NCI-H2196 (cell line): ENCODE measurements around the gene SPOCK3.
"Not testable (repeated sequence)": the region's sequence is repeated elsewhere in the genome, so short reads cannot be mapped to it uniquely, and the experiment has no call there.

ENCODE experiments used
- DNase-seq: peaks from one replicate; lab custom pipeline; 2025; ENCODE audit not compliant: unreplicated experiment; lab: John Stamatoyannopoulos, UW

The SPOCK3 gene

DNA sequence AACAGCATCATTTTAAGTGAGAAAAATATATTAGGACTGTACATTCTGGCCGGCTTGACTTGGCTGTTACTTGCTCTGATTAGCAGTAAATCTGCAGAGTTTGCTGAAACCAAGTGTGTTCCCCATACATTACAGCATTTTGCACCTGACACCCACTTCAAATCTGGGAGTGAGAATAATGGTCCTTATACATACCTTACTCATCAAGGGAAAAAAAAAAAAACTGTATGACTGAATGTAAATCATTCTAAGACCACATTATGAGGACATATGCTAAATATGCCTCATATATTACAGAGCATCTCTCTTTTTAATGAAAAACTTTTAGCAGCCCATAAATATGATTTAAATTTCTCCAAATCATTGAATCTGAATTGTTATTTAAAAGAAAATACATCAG lies 406.7 kb downstream of the SPOCK3 start:
- DNase-seq, result no peak

- no peak for DNase-seq
These were observed 407.1 kb downstream of the SPOCK3 start for GRCh38 chr4:166827167-166827566.

DNA sequence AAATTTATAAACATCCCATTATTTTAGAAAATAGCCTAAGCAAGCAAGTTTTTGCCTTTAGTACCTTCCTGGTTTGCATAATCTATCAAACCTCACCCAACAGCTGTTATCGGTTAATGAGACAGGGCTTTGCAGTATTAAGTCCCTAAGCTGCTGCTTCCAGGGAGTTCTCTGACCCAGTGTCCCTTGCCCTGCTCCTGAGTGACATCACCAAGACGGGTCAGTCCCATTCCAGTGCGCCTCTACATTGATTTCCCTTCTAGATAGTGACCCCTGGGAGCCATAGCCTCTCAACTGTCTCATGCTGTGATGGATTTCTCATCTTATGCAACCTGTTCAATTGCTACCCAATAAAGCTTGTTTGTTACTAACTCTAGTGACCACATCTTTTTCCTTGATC lies 410.4 kb downstream of the SPOCK3 start:
- DNase-seq, result no peak

DNA sequence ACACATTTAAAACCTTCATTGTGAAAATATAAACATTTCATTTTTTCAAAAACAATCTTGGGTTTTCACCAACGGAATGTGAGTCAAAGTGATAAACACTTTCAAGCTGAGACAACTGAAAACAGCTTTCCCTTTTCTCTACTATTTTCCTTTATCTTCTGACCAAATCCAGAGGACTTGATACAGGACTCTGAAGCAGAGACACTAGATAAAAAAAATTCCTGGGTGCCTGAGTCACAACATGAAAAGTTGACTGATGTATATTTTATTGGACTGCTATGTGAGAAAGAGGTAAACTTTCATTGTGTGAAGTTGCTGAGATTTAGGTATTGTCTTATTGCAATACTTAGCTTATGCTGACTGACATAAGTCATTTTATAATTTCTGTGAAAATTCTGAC lies 411.2 kb downstream of the SPOCK3 start:
- no peak for DNase-seq

DNA sequence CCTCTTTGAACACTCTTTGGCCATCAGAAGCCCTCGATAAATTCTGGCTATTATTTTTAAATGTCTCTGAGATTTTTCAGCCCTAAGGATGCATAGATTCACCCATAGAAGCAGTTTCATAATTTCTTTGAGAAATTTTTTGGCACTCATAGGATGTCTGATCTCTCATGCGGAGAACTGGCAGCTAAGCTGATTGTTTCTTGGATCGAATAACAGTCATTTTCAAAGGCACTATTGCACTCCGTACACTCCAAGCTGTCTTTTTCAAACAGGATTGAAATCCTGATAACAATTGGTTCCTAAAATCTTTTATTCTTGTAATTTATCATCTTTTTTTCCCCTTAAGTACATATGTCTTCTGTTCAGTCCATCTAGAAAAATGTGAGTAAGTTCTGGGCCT lies 411.9 kb downstream of the SPOCK3 start:
- no peak for DNase-seq

DNA sequence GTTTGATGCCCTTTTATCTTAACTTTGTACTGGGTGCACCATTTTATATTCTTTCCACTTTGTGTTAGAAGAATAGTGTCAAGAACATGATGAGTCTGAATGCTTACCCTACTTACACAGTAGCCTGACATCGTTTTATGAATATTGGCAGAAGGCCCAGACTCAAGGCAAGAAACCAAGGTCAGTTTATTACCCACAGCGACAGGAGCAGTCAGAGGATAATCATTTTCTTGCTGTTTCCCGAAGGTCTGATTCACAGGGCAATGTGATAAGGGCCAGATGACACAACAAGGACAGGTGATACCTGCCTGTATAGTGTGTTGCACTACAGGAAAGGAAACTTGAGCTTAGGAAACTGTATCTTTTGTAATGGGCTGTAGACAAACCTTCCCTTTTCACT lies 417.4 kb downstream of the SPOCK3 start:
- no peak for DNase-seq

- no peak for DNase-seq
These were observed 425.9 kb downstream of the SPOCK3 start for GRCh38 chr4:166808380-166808779.

DNA sequence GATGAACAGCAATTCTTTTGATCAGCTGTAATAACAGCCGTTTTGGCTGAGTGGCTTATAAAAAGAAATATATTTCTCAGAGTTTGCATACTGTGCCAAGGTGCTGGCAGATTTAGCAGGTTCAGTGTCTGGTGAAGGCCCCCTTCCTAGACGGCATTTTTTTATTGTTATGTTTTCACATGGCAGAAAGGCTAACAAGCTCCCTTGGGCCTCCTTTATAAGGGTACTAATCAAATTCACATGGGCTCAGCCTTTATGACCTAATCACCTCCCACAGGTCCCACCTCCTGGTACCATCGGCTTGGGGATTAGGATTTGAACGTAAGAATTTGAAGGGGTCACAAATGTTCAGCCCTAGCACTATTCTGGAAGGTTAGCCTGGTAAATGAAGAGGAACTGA lies 431.9 kb downstream of the SPOCK3 start:
- DNase-seq, result no peak

GRCh38 chr4:166798126-166798525 lies 436.2 kb downstream of the SPOCK3 start:
- no peak for DNase-seq

DNA sequence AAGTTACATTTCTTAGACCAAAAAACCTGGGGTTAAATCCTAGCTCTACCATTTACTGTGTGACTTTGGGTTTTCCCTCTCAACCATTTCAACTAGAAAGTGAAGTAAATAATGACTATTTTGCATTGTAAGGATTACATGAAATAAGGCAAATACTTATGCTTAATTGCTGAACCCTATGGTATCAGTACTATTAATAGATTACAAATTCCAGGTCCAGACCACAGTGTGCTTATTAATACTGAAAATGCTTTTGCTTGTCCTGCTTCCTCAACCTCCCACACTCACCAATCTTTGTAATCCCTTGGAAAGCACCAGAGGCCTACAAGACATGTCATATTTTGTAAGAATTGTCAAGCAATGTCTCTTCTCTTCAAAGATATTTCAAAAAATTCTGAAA lies 456.5 kb downstream of the SPOCK3 start:
- no peak for DNase-seq

- DNase-seq, result no peak
These were observed 471.3 kb downstream of the SPOCK3 start for GRCh38 chr4:166763018-166763417.

- no peak for DNase-seq
These were observed 492.6 kb downstream of the SPOCK3 start for GRCh38 chr4:166741742-166742141.

- DNase-seq, result not testable (repeated sequence)
These were observed 495.1 kb downstream of the SPOCK3 start for GRCh38 chr4:166739215-166739614.

- no peak for DNase-seq
These were observed 496.9 kb downstream of the SPOCK3 start for GRCh38 chr4:166737430-166737829.

- no peak for DNase-seq
These were observed 498.7 kb downstream of the SPOCK3 start for GRCh38 chr4:166735553-166735952.

DNA sequence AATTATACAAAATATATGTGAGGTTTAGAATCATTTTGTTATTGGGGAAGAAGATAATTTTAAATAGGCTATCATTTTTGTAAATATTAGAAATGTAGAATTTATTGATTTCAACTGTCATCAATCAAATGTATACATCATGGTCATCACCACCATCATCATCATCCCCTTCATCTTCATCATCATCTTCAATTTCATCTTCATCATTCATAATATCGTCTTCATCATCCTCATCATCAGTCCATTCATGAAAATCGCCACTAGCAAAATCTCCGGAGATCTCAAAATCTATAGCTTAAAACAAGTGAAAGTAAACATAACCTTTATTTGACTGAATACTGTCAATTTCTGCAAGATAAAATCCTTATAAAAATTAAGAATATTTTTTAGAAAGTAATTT lies 499.5 kb downstream of the SPOCK3 start:
- DNase-seq, result no peak

DNA sequence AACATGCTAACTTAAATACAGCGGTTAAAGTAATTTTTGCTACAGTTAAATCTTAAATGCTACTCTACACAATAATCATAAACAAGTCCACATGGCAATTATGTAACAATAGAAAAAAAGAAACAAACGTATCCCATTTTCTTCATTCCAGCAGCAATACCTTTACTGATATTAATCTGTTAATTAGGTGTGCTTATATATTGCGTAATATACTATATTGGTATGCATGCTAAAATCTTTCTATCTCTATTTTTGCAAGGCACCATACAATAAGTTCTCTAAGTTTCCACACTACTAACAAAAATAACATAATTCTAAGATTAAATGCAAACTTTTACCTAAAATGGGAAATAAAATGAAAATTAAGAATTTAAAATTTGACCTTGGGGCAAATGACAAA lies 500.6 kb downstream of the SPOCK3 start:
- DNase-seq, result no peak

DNA sequence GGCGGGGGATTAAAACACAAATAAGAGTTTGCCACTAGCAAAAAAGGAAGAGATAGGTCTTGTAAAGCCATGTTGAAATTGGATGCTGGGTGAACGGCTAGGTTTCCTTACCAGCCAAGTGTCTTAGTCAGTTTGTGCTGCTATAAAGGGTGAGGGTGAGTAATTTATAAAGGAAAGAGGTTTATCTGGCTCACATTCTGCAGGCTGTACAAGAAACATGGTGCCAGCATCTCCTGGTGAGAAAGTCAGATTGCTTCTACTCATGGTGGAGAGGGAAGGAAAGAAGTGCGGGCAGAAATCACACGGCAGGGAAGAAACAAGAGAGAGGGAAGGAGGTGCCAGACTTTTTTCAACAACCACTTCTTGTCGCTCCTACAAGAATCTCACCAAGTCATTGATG lies 507.5 kb downstream of the SPOCK3 start:
- DNase-seq, result no peak

GRCh38 chr4:166724369-166724768 lies 509.9 kb downstream of the SPOCK3 start:
- DNase-seq, result no peak

GRCh38 chr4:166723532-166724140 lies 510.7 kb downstream of the SPOCK3 start:
- no peak for DNase-seq

GRCh38 chr4:166715748-166716713 lies 518.3 kb downstream of the SPOCK3 start:
- DNase-seq, result not testable (repeated sequence)

DNA sequence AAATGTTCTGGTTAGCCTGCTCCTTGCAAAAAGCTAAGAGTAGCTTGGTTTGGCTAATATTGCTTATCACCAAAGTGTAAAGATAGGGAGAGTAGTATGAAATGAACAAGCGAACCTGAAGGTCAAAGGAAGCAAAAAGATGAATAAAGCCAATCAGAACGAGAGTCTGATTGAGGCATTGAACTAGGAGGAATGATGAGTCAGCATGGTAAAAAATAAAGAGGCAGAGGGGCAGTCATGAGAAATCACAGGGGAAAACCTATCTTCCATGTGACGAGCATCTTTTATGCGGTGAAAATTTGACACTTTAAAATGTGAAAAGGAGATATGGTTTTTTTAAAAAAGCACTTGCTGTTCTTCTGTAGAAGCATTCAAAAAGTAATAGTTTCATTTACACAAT lies 533.7 kb downstream of the SPOCK3 start:
- DNase-seq, result no peak
